GM23338 (cell line): Measurements from ENCODE around the gene LCOR. TPM values are rescaled to one million over a fixed set of nuclear protein-coding genes. Genes with fewer than 3 reads are reported as not detected.
A peak's percentile ranks its signal among the peaks of the same experiment; 100 is the strongest.

Source experiments
- ATAC-seq: fragments of 200-7000 bp; cut with Tn5 transposase; 3 replicates; pipeline ENCODE4 v1.9.1; 2020
- DNase-seq: peaks from one replicate; pipeline ENCODE4 v3.0.0-alpha.2; 2015; ENCODE audit warnings: low spot score
- H2AFZ ChIP-seq: fragments of 200-600 bp; sonication (generic); 2 replicates; pipeline ENCODE4 v1.8.0; 2016; ENCODE audit warnings: antibody characterized with exemption, mild to moderate bottlenecking, moderate library complexity
- H3F3A ChIP-seq: fragments of 200-600 bp; sonication (generic); replicated peaks from 2 replicates; pipeline ENCODE4 v1.8.0; 2017; ENCODE audit warnings: antibody characterized with exemption, mixed run types, low read depth
- H3K27ac ChIP-seq: fragments of 200-600 bp; sonication (generic); 2 replicates; pipeline ENCODE4 v1.6.1; 2016; ENCODE audit warnings: low read depth
- H3K27me3 ChIP-seq: fragments of 200-600 bp; sonication (generic); 2 replicates; pipeline ENCODE4 v1.8.0; 2016; ENCODE audit warnings: mild to moderate bottlenecking, mixed run types, moderate library complexity; ENCODE audit not compliant: insufficient read depth
- H3K36me3 ChIP-seq: fragments of 200-600 bp; sonication (generic); 2 replicates; pipeline ENCODE4 v1.8.0; 2016; ENCODE audit warnings: mild to moderate bottlenecking; ENCODE audit not compliant: insufficient read depth
- H3K4me1 ChIP-seq: fragments of 200-600 bp; sonication (generic); 2 replicates; pipeline ENCODE4 v1.8.0; 2016; ENCODE audit warnings: mild to moderate bottlenecking, moderate library complexity; ENCODE audit not compliant: insufficient read depth
- H3K4me2 ChIP-seq: fragments of 200-600 bp; sonication (generic); 2 replicates; pipeline ENCODE4 v1.7.1; 2017; ENCODE audit warnings: mixed run types
- H3K4me3 ChIP-seq: fragments of 200-600 bp; sonication (generic); 2 replicates; pipeline ENCODE4 v1.6.1; 2016; ENCODE audit warnings: mixed run types
- H3K79me2 ChIP-seq: fragments of 200-600 bp; sonication (generic); replicated peaks from 2 replicates; pipeline ENCODE4 v1.8.0; 2017; ENCODE audit warnings: mild to moderate bottlenecking; ENCODE audit not compliant: insufficient read depth
- H3K9me2 ChIP-seq: fragments of 200-600 bp; sonication (generic); 2 replicates; pipeline ENCODE4 v1.8.0; 2017; ENCODE audit not compliant: insufficient read depth
- H4K20me1 ChIP-seq: fragments of 200-600 bp; sonication (generic); replicated peaks from 2 replicates; pipeline ENCODE4 v1.8.0; 2017; ENCODE audit warnings: mild to moderate bottlenecking; ENCODE audit not compliant: insufficient read depth
- H3K27ac Mint-ChIP-seq: 2 replicates; pipeline ENCODE4 v1.8.0; 2020; ENCODE audit warnings: inconsistent platforms, mild to moderate bottlenecking, moderate library complexity, mixed read lengths
- H3K27me3 Mint-ChIP-seq: 3 replicates; pipeline ENCODE4 v1.8.0; 2022; ENCODE audit warnings: low read depth, mild to moderate bottlenecking, moderate library complexity, mixed read lengths, inconsistent platforms; ENCODE audit not compliant: insufficient read depth, poor library complexity
- H3K36me3 Mint-ChIP-seq: 3 replicates; pipeline ENCODE4 v1.8.0; 2021; ENCODE audit warnings: low read depth, mild to moderate bottlenecking, inconsistent platforms, moderate library complexity, mixed read lengths
- H3K4me1 Mint-ChIP-seq: 3 replicates; pipeline ENCODE4 v1.8.0; 2020; ENCODE audit warnings: mild to moderate bottlenecking, inconsistent platforms, mixed read lengths
- H3K4me3 Mint-ChIP-seq: 3 replicates; pipeline ENCODE4 v1.8.0; 2021; ENCODE audit warnings: moderate library complexity, mild to moderate bottlenecking, inconsistent platforms, mixed read lengths
- H3K9me3 Mint-ChIP-seq: 3 replicates; pipeline ENCODE4 v1.8.0; 2020; ENCODE audit warnings: moderate library complexity, mild to moderate bottlenecking, inconsistent platforms, mixed read lengths
- EZH2 ChIP-seq: fragments of 200-600 bp; sonication (generic); IDR thresholded peaks from one replicate; pipeline ENCODE4 v1.8.0; 2017; ENCODE audit warnings: antibody characterized with exemption, mild to moderate bottlenecking, low read depth; ENCODE audit not compliant: unreplicated experiment
- NANOG ChIP-seq: IDR thresholded peaks from 2 replicates; pipeline ENCODE4 v1.6.1; 2016; ENCODE audit warnings: antibody characterized with exemption, borderline replicate concordance
- POLR2AphosphoS5 ChIP-seq: IDR thresholded peaks from 2 replicates; pipeline ENCODE4 v1.6.1; 2016; ENCODE audit warnings: antibody characterized with exemption, low read depth
- ZNF114 ChIP-seq: fragments of 250-450 bp; sonication (Bioruptor Pico); IDR thresholded peaks from 2 replicates; pipeline ENCODE4 v1.5.0; 2020; ENCODE audit warnings: mild to moderate bottlenecking, moderate library complexity
- ZNF331 ChIP-seq: fragments of 250-450 bp; sonication (Bioruptor Pico); IDR thresholded peaks from 2 replicates; pipeline ENCODE4 v1.5.0; 2020; ENCODE audit warnings: low read depth, mild to moderate bottlenecking, moderate library complexity
- polyA plus RNA-seq: library from polyadenylated mRNA; unstranded; fragments of >200 nt; fragmentation: Nextera tagmentation; extraction: Ambion mirVana; gene quantifications from 2 replicates; pipeline ENCODE4 v1.2.1, GENCODE V29; 2016
- total RNA-seq: library from RNA; depleted of rRNA; stranded (reverse); fragments of >200 nt; shearing (Covaris generic); gene quantifications from 2 replicates; pipeline ENCODE4 v1.2.3, GENCODE V29; 2014
- TF ChIP-seq, protein P1 (sequence below): IDR thresholded peaks from 2 replicates; pipeline ENCODE4 v1.6.1; 2016; ENCODE audit warnings: antibody characterized with exemption
- TF ChIP-seq, protein P2 (sequence below): IDR thresholded peaks from one replicate; pipeline ENCODE4 v1.6.1; 2018; ENCODE audit warnings: antibody characterized with exemption; ENCODE audit not compliant: unreplicated experiment
- TF ChIP-seq, protein P3 (sequence below), 2 experiments: fragments of 200-600 bp in 1 of 2; sonication (generic) in 1 of 2; conservative IDR thresholded peaks; 2 replicates each; pipeline versions ENCODE4 v1.5.1 to v1.6.1; 2016 to 2017; ENCODE audit warnings: antibody characterized with exemption in 2 of 2, low read depth in 2 of 2, mild to moderate bottlenecking in 2 of 2, moderate library complexity in 1 of 2
- TF ChIP-seq, protein P4 (sequence below): fragments of 250-450 bp; sonication (Bioruptor Pico); IDR thresholded peaks from 2 replicates; pipeline ENCODE4 v1.5.0; 2020; ENCODE audit warnings: mild to moderate bottlenecking, moderate library complexity

The LCOR gene
- total and polyA plus RNA-seq, 2 experiments from 2014 or later = 6.9 to 14.9 TPM

DNA sequence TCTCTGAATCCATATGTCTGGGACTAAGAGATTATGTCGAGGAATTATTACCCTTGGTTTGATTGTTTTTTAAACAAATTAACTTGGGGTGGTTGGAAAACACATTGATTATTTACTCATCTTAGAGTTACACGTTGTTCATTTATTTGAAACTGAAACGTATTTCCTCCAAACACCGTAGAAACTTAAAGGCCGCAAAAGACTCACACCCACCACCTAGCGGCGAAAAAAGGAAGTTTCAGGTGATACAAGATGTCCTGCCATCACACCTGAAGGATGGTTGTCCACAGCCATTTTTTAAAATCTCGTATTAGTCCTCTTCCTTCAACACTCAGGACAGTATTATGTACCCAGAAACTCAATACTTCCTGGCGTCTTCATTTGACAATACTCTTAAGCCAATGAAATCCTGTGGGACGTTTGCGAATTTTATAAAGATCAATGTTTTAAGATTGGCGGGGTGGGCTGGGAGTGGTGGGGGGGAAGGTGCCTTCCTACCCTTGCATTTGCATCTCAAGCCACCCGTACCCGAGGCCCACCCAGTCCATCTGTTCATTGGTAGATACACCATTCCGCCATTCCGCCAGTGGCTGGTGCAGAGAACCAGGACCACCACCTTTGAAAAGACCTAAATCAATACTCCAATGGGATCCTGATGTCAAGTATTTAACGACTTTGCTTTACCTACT is 1.4 kb upstream of the LCOR start:
- DNase-seq (peak; percentile 90), ATAC-seq (peak; percentile 7)
- H2AFZ ChIP-seq = no peak overlapping the region
- H3K9me3 Mint-ChIP-seq = no peaks in the 10 kb centered on the region; the same call in 2 of the 3 replicates
- H3K36me3 ChIP-seq = no peaks in the 10 kb centered on the region
- peaks cover 14% of the 10 kb centered on the region for H3K27me3 Mint-ChIP-seq
- peaks cover 4% of the 10 kb centered on the region for H3K36me3 Mint-ChIP-seq
- H3K27me3 ChIP-seq = peaks cover 58% of the 10 kb centered on the region
- peaks cover 10% of the 10 kb centered on the region for H3K4me1 ChIP-seq
- H3K9me2 ChIP-seq = no peaks in the 10 kb centered on the region
- peak overlapping the region; percentile 93; the same call in 2 of the 3 replicates for H3K4me3 Mint-ChIP-seq
- H3K27ac Mint-ChIP-seq = no peak overlapping the region
- H3K27ac ChIP-seq = 0 out of 2 replicates have a peak overlapping the region, but pooled peaks have one; percentile 70
- no peaks in the 10 kb centered on the region for H3F3A ChIP-seq
- peak overlapping the region; percentile 77 for H3K4me3 ChIP-seq
- H4K20me1 ChIP-seq = peaks cover 16% of the 10 kb centered on the region
- TF ChIP-seq ZNF331 (CRISPR knock-in tag) = no peak
- no peak for TF ChIP-seq POLR2AphosphoS5
- TF ChIP-seq ZNF114 (CRISPR knock-in tag) = no peak
- TF ChIP-seq, protein P1, sequence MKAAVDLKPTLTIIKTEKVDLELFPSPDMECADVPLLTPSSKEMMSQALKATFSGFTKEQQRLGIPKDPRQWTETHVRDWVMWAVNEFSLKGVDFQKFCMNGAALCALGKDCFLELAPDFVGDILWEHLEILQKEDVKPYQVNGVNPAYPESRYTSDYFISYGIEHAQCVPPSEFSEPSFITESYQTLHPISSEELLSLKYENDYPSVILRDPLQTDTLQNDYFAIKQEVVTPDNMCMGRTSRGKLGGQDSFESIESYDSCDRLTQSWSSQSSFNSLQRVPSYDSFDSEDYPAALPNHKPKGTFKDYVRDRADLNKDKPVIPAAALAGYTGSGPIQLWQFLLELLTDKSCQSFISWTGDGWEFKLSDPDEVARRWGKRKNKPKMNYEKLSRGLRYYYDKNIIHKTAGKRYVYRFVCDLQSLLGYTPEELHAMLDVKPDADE = no peak
- TF ChIP-seq, protein P2, sequence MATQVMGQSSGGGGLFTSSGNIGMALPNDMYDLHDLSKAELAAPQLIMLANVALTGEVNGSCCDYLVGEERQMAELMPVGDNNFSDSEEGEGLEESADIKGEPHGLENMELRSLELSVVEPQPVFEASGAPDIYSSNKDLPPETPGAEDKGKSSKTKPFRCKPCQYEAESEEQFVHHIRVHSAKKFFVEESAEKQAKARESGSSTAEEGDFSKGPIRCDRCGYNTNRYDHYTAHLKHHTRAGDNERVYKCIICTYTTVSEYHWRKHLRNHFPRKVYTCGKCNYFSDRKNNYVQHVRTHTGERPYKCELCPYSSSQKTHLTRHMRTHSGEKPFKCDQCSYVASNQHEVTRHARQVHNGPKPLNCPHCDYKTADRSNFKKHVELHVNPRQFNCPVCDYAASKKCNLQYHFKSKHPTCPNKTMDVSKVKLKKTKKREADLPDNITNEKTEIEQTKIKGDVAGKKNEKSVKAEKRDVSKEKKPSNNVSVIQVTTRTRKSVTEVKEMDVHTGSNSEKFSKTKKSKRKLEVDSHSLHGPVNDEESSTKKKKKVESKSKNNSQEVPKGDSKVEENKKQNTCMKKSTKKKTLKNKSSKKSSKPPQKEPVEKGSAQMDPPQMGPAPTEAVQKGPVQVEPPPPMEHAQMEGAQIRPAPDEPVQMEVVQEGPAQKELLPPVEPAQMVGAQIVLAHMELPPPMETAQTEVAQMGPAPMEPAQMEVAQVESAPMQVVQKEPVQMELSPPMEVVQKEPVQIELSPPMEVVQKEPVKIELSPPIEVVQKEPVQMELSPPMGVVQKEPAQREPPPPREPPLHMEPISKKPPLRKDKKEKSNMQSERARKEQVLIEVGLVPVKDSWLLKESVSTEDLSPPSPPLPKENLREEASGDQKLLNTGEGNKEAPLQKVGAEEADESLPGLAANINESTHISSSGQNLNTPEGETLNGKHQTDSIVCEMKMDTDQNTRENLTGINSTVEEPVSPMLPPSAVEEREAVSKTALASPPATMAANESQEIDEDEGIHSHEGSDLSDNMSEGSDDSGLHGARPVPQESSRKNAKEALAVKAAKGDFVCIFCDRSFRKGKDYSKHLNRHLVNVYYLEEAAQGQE = no peak
- peak; percentile 75; the same call in 1 of the 2 replicates for TF ChIP-seq NANOG
- TF ChIP-seq, protein P3, sequence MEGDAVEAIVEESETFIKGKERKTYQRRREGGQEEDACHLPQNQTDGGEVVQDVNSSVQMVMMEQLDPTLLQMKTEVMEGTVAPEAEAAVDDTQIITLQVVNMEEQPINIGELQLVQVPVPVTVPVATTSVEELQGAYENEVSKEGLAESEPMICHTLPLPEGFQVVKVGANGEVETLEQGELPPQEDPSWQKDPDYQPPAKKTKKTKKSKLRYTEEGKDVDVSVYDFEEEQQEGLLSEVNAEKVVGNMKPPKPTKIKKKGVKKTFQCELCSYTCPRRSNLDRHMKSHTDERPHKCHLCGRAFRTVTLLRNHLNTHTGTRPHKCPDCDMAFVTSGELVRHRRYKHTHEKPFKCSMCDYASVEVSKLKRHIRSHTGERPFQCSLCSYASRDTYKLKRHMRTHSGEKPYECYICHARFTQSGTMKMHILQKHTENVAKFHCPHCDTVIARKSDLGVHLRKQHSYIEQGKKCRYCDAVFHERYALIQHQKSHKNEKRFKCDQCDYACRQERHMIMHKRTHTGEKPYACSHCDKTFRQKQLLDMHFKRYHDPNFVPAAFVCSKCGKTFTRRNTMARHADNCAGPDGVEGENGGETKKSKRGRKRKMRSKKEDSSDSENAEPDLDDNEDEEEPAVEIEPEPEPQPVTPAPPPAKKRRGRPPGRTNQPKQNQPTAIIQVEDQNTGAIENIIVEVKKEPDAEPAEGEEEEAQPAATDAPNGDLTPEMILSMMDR (conservative IDR thresholded peaks at IDR 0.05; ENCODE audit: low read depth in 2 of 2) = peak; percentile 84 to 94
- TF ChIP-seq, protein P4, sequence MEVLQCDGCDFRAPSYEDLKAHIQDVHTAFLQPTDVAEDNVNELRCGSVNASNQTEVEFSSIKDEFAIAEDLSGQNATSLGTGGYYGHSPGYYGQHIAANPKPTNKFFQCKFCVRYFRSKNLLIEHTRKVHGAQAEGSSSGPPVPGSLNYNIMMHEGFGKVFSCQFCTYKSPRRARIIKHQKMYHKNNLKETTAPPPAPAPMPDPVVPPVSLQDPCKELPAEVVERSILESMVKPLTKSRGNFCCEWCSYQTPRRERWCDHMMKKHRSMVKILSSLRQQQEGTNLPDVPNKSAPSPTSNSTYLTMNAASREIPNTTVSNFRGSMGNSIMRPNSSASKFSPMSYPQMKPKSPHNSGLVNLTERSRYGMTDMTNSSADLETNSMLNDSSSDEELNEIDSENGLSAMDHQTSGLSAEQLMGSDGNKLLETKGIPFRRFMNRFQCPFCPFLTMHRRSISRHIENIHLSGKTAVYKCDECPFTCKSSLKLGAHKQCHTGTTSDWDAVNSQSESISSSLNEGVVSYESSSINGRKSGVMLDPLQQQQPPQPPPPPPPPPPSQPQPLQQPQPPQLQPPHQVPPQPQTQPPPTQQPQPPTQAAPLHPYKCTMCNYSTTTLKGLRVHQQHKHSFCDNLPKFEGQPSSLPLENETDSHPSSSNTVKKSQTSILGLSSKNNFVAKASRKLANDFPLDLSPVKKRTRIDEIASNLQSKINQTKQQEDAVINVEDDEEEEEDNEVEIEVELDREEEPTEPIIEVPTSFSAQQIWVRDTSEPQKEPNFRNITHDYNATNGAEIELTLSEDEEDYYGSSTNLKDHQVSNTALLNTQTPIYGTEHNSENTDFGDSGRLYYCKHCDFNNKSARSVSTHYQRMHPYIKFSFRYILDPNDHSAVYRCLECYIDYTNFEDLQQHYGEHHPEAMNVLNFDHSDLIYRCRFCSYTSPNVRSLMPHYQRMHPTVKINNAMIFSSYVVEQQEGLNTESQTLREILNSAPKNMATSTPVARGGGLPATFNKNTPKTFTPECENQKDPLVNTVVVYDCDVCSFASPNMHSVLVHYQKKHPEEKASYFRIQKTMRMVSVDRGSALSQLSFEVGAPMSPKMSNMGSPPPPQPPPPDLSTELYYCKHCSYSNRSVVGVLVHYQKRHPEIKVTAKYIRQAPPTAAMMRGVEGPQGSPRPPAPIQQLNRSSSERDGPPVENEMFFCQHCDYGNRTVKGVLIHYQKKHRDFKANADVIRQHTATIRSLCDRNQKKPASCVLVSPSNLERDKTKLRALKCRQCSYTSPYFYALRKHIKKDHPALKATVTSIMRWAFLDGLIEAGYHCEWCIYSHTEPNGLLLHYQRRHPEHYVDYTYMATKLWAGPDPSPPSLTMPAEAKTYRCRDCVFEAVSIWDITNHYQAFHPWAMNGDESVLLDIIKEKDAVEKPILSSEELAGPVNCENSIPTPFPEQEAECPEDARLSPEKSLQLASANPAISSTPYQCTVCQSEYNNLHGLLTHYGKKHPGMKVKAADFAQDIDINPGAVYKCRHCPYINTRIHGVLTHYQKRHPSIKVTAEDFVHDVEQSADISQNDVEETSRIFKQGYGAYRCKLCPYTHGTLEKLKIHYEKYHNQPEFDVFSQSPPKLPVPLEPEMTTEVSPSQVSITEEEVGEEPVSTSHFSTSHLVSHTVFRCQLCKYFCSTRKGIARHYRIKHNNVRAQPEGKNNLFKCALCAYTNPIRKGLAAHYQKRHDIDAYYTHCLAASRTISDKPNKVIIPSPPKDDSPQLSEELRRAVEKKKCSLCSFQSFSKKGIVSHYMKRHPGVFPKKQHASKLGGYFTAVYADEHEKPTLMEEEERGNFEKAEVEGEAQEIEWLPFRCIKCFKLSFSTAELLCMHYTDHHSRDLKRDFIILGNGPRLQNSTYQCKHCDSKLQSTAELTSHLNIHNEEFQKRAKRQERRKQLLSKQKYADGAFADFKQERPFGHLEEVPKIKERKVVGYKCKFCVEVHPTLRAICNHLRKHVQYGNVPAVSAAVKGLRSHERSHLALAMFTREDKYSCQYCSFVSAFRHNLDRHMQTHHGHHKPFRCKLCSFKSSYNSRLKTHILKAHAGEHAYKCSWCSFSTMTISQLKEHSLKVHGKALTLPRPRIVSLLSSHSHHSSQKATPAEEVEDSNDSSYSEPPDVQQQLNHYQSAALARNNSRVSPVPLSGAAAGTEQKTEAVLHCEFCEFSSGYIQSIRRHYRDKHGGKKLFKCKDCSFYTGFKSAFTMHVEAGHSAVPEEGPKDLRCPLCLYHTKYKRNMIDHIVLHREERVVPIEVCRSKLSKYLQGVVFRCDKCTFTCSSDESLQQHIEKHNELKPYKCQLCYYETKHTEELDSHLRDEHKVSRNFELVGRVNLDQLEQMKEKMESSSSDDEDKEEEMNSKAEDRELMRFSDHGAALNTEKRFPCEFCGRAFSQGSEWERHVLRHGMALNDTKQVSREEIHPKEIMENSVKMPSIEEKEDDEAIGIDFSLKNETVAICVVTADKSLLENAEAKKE (CRISPR knock-in tag) = no peak
- no peak for TF ChIP-seq EZH2
- peaks cover 18% of the 10 kb centered on the region for H3K4me1 Mint-ChIP-seq
- peaks cover 23% of the 10 kb centered on the region for H3K79me2 ChIP-seq
- peak overlapping the region; percentile 83 for H3K4me2 ChIP-seq
